Neural cell (in vitro differentiated cells): ENCODE measurements around the gene SLAIN1.

Source experiments
- EP300 ChIP-seq: fragments of 450-650 bp; conservative IDR thresholded peaks from 2 replicates; pipeline ENCODE4 v1.6.1; 2014; ENCODE audit warnings: antibody characterized with exemption, mild to moderate bottlenecking, moderate library complexity; ENCODE audit not compliant: poor library complexity, severe bottlenecking
- TF ChIP-seq, protein P1 (sequence below): IDR thresholded peaks from 2 replicates; pipeline ENCODE4 v1.6.1; 2012; ENCODE audit warnings: borderline replicate concordance
- TF ChIP-seq, protein P2 (sequence below): fragments of 450-650 bp; IDR thresholded peaks from 2 replicates; pipeline ENCODE4 v1.5.1; 2014; ENCODE audit warnings: antibody characterized with exemption, mild to moderate bottlenecking, moderate library complexity; ENCODE audit not compliant: poor library complexity, severe bottlenecking

DNA sequence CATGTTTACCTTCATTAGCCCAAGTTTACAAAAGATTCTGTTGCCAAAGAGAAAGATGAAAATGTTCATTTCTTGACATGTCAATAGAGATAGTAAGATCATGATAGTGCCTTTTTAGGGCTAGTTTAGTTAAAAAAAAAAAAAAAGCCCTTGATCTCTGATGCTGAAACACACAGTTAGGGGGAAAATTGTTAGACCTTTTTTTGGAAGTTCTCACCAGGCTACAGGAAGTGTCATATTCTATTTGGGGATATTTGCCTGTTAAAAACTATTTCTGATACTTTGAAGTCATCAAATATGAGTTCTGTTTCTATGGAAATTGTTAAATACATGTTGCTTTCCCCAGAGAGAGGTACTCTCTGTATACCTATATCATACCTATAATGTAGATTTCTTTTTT lies 21.6 kb downstream of the SLAIN1 start:
- TF ChIP-seq, protein P1, sequence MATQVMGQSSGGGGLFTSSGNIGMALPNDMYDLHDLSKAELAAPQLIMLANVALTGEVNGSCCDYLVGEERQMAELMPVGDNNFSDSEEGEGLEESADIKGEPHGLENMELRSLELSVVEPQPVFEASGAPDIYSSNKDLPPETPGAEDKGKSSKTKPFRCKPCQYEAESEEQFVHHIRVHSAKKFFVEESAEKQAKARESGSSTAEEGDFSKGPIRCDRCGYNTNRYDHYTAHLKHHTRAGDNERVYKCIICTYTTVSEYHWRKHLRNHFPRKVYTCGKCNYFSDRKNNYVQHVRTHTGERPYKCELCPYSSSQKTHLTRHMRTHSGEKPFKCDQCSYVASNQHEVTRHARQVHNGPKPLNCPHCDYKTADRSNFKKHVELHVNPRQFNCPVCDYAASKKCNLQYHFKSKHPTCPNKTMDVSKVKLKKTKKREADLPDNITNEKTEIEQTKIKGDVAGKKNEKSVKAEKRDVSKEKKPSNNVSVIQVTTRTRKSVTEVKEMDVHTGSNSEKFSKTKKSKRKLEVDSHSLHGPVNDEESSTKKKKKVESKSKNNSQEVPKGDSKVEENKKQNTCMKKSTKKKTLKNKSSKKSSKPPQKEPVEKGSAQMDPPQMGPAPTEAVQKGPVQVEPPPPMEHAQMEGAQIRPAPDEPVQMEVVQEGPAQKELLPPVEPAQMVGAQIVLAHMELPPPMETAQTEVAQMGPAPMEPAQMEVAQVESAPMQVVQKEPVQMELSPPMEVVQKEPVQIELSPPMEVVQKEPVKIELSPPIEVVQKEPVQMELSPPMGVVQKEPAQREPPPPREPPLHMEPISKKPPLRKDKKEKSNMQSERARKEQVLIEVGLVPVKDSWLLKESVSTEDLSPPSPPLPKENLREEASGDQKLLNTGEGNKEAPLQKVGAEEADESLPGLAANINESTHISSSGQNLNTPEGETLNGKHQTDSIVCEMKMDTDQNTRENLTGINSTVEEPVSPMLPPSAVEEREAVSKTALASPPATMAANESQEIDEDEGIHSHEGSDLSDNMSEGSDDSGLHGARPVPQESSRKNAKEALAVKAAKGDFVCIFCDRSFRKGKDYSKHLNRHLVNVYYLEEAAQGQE: no peak
- TF ChIP-seq, protein P2, sequence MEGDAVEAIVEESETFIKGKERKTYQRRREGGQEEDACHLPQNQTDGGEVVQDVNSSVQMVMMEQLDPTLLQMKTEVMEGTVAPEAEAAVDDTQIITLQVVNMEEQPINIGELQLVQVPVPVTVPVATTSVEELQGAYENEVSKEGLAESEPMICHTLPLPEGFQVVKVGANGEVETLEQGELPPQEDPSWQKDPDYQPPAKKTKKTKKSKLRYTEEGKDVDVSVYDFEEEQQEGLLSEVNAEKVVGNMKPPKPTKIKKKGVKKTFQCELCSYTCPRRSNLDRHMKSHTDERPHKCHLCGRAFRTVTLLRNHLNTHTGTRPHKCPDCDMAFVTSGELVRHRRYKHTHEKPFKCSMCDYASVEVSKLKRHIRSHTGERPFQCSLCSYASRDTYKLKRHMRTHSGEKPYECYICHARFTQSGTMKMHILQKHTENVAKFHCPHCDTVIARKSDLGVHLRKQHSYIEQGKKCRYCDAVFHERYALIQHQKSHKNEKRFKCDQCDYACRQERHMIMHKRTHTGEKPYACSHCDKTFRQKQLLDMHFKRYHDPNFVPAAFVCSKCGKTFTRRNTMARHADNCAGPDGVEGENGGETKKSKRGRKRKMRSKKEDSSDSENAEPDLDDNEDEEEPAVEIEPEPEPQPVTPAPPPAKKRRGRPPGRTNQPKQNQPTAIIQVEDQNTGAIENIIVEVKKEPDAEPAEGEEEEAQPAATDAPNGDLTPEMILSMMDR: no peak
- TF ChIP-seq EP300: no peak
